Endodermal cell (in vitro differentiated cells): ENCODE data around the gene CMIP. TPM values are rescaled to one million over a fixed set of nuclear protein-coding genes. Genes with fewer than 3 reads are reported as not detected.
"Not testable (repeated sequence)": the region's sequence is repeated elsewhere in the genome, so short reads cannot be mapped to it uniquely, and the experiment has no call there.

ENCODE experiments used
- DNase-seq: peaks from one replicate; pipeline ENCODE4 v3.0.0-alpha.2; 2017
- H3K27ac ChIP-seq: 2 replicates; pipeline ENCODE4 v1.5.1; 2013; ENCODE audit warnings: mild to moderate bottlenecking, low read depth, low read length, moderate library complexity
- H3K27me3 ChIP-seq: 2 replicates; pipeline ENCODE4 v1.6.1; 2013; ENCODE audit warnings: mild to moderate bottlenecking, low read length, moderate library complexity; ENCODE audit not compliant: insufficient read depth, control insufficient read depth, poor library complexity, severe bottlenecking
- H3K36me3 ChIP-seq: 2 replicates; pipeline ENCODE4 v1.7.0; 2013; ENCODE audit warnings: mild to moderate bottlenecking, low read length, moderate library complexity; ENCODE audit not compliant: control insufficient read depth, insufficient read depth
- H3K4me1 ChIP-seq: one replicate; pipeline ENCODE4 v1.7.0; 2013; ENCODE audit warnings: low read length; ENCODE audit not compliant: control insufficient read depth, insufficient read depth
- H3K4me3 ChIP-seq: 2 replicates; pipeline ENCODE4 v1.5.1; 2013; ENCODE audit warnings: mild to moderate bottlenecking, low read length, moderate library complexity
- H3K9ac ChIP-seq: 2 replicates; pipeline ENCODE4 v1.6.1; 2013; ENCODE audit warnings: mild to moderate bottlenecking, low read length, moderate library complexity; ENCODE audit not compliant: poor library complexity, severe bottlenecking; ENCODE audit errors: extremely low read depth
- H3K9me3 ChIP-seq: 2 replicates; pipeline ENCODE4 v1.6.1; 2013; ENCODE audit warnings: mild to moderate bottlenecking, low read length, moderate library complexity; ENCODE audit not compliant: control insufficient read depth
- H3K27ac Mint-ChIP-seq: 2 replicates; pipeline ENCODE4 v1.8.0; 2020; ENCODE audit warnings: mixed read lengths
- H3K27me3 Mint-ChIP-seq: 2 replicates; pipeline ENCODE4 v1.8.0; 2021; ENCODE audit warnings: mild to moderate bottlenecking, mixed read lengths; ENCODE audit not compliant: insufficient read depth
- H3K36me3 Mint-ChIP-seq: 2 replicates; pipeline ENCODE4 v1.8.0; 2020; ENCODE audit warnings: low read depth, mixed read lengths
- H3K4me1 Mint-ChIP-seq: 2 replicates; pipeline ENCODE4 v1.8.0; 2020; ENCODE audit warnings: mixed read lengths
- H3K4me3 Mint-ChIP-seq: 2 replicates; pipeline ENCODE4 v1.8.0; 2020; ENCODE audit warnings: mild to moderate bottlenecking, moderate library complexity, mixed read lengths
- H3K9me3 Mint-ChIP-seq: 2 replicates; pipeline ENCODE4 v1.8.0; 2020; ENCODE audit warnings: mild to moderate bottlenecking, mixed read lengths
- CTCF ChIP-seq: fragments of 200-600 bp; sonication (generic); conservative IDR thresholded peaks from 2 replicates; pipeline ENCODE4 v1.5.0; 2021; ENCODE audit warnings: antibody characterized with exemption, mild to moderate bottlenecking
- WGBS, 2 experiments: methylation state at CpG; one replicate each; pipeline versions ENCODE4 v1.1.5 to v1.1.7; 2013; ENCODE audit warnings: missing lambda C conversion rate in 2 of 2, mixed read lengths in 1 of 2; ENCODE audit not compliant: insufficient coverage in 1 of 2, insufficient read length in 1 of 2; 5-methylcytosine and 5-hydroxymethylcytosine counted together
- total RNA-seq, 2 donors: library from RNA; stranded (reverse); fragmentation: NEBNext Ultra II Directional in 1 of 2; extraction: Animal tissue kit (Norgen Biotek cat#: 25700) in 1 of 2; gene quantifications; 2 replicates in 1 of 2; 3 replicates in 1 of 2; pipeline ENCODE4 v1.2.1, GENCODE V29; 2021

Gene CMIP
- total RNA-seq, 2 donors from 2014 or later = 64.0 to 64.7 TPM

- WGBS, 2 experiments = 88% methylated on average over 13 to 20 of the region's 20 CpGs
- Histone ChIP-seq H3K27ac (no peak overlapping the region), H3K4me1 (no peaks in the 10 kb centered on the region), H3K36me3 (no peaks in the 10 kb centered on the region), H3K4me3 (no peak overlapping the region), H3K27me3 (no peaks in the 10 kb centered on the region), H3K9me3 (peaks cover 12% of the 10 kb centered on the region), H3K9ac (no peak overlapping the region)
- Mint-ChIP-seq H3K4me3 (no peak overlapping the region), H3K4me1 (no peaks in the 10 kb centered on the region), H3K9me3 (peaks cover 8% of the 10 kb centered on the region), H3K27me3 (no peaks in the 10 kb centered on the region), H3K27ac (peak overlapping the region; percentile 72), H3K36me3 (peaks cover 17% of the 10 kb centered on the region)
- no peak for TF ChIP-seq CTCF
- no peak for DNase-seq
These were observed 78.9 kb downstream of the CMIP start for GRCh38 chr16:81523387-81524115.

GRCh38 chr16:81524382-81524781, 79.8 kb downstream of the CMIP start:
- no peak overlapping the region for H3K4me3 ChIP-seq
- Mint-ChIP-seq H3K27me3 (no peaks in the 10 kb centered on the region), H3K4me1 (no peaks in the 10 kb centered on the region), H3K4me3 (no peak overlapping the region), H3K9me3 (peaks cover 11% of the 10 kb centered on the region), H3K27ac (no peak overlapping the region), H3K36me3 (peaks cover 21% of the 10 kb centered on the region)
- H3K9ac ChIP-seq = no peak overlapping the region
- TF ChIP-seq CTCF = no peak
- no peak for DNase-seq
- H3K4me1 ChIP-seq = no peaks in the 10 kb centered on the region
- H3K27me3 ChIP-seq = no peaks in the 10 kb centered on the region
- 90 to 91% methylated on average over 9 to 10 of the region's 10 CpGs for WGBS, 2 experiments
- no peaks in the 10 kb centered on the region for H3K36me3 ChIP-seq
- no peak overlapping the region for H3K27ac ChIP-seq
- peaks cover 12% of the 10 kb centered on the region for H3K9me3 ChIP-seq

GRCh38 chr16:81524885-81525284, 80.3 kb downstream of the CMIP start:
- H3K4me3 Mint-ChIP-seq, H3K27ac ChIP-seq, DNase-seq, H3K27ac Mint-ChIP-seq, H3K4me1 Mint-ChIP-seq, H3K36me3 ChIP-seq, H3K4me3 ChIP-seq, H3K9ac ChIP-seq, H3K27me3 Mint-ChIP-seq, H3K4me1 ChIP-seq, H3K27me3 ChIP-seq: not testable (repeated sequence)
- peaks cover 12% of the 10 kb centered on the region for H3K9me3 ChIP-seq
- Mint-ChIP-seq H3K36me3 (peaks cover 25% of the 10 kb centered on the region), H3K9me3 (peaks cover 12% of the 10 kb centered on the region)
- 96% methylated on average over 4 of the region's 4 CpGs; no CpG with 5 or more reads in 1 of the 2 experiments for WGBS, 2 experiments
